Measurements from ENCODE around the gene PSMA6.

GRCh38 chr14:35297706-35298105 is 5.5 kb downstream of the PSMA6 start:
- TF ChIP-seq MAX (IDR thresholded peaks at IDR 0.05) (no peak), CTCF (IDR thresholded peaks at IDR 0.05; ENCODE audit: low read depth, low read length, missing input control) (no peak), SP1 (IDR thresholded peaks at IDR 0.05) (no peak), REST (IDR thresholded peaks at IDR 0.05) (no peak), ZBTB33 (IDR thresholded peaks at IDR 0.05) (no peak)
